CD4-positive, alpha-beta T cell treated with Interleukin-10 for 1 hour (primary cell): ENCODE data around the gene ZBP1.
"Not testable (repeated sequence)": the region's sequence is repeated elsewhere in the genome, so short reads cannot be mapped to it uniquely, and the experiment has no call there.

Experiments used
- DNase-seq: peaks from one replicate; pipeline ENCODE4 v3.0.0-alpha.2; 2020

Gene ZBP1

DNA sequence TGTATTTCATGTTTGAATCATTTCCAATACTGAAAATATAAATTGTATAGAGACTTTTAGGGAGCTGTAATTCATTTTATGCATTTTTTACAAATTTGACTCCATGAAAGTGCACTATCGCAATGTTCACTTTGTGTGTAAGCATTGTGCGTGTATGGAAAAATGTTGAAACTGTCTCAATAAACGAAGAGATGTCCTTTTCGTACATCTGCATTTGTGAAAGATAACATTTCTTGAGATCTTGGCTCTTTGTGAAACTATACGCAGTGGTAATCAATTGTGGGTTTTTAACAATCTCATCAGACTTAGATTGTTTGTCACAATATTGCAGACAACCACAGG, 18.6 kb upstream of the ZBP1 start:
- no peak for DNase-seq

DNA sequence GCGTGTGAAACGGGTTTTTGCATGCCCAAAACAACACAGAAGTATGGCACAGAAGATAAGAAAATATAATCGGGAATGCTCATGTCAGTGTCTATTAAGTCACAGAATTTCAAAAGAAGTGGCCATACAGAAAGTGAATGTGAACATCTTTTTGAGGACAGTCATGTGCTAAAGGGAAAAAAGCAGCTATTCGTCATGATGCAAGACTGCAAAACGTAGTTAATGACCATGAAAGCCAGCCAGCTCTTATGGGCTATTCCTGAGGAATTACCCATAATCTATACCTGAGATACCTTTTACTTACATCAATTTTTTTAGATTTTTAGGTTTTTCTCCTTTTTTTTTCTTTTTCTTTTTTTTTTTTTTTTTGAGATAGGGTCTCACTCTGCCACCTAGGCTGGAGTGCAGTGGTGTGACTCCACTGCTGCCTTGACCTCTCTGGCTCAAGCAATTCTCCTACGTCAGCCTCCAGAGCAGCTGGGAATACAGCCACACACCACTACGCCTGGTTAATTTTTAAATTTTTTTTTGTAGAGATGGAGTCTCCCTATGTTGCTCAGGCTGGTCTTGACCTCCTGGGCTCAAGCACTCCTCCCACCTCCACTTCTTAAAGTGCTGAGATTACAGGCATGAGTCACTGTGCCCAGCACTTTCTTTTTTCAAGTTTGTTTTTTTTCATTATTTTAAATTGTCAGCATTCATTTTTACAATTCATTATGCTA, 18.1 kb upstream of the ZBP1 start:
- no peak for DNase-seq

DNA sequence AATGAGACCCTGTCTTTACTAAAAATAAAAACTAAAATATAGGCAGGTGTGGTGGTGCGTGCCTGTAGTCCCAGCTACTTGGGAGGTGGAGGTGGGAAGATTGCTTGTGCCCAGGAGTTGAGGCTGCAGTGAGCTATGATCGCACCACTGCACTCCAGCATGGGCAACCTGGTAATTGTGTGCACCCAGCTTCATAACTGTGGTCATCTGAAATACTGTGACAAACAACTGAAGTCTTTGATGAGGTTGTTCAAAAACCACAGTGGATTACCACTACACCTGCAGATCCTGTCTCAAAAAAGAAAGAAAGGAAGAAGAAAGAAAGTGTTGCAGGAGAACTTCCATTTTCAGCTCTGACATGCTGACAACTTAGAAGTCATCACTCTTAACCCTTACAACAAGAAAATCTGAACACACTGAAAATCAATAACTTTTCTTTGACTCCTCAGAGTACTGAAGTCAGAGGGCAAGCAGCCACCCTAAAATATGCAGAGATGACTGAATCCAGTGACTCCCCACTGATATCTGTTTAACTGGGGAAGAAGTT, 13.8 kb upstream of the ZBP1 start:
- DNase-seq: peak; percentile 51

- DNase-seq: no peak
Measured at GRCh38 chr20:57632286-57632685, 12.1 kb upstream of the ZBP1 start.

DNA sequence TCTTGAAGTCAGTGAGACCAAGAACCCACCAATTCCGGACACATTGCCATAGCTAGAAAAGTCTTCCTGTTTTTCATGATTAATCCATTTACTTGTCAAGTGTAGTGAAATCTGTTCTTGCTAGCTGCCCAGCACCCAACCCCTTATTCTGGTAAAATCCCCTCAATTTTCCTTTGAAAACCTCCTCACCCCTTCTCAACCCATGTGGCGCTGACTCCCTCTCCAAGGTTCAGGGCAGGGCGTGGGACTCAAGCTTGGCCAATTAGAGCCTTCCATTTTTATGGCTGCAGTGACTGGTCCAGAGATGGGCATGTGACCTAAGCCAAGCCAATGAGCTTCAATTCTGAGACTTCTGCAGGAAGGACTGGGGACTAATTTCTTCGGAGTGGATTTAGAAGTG, 9.8 kb upstream of the ZBP1 start:
- DNase-seq: peak; percentile 38

DNA sequence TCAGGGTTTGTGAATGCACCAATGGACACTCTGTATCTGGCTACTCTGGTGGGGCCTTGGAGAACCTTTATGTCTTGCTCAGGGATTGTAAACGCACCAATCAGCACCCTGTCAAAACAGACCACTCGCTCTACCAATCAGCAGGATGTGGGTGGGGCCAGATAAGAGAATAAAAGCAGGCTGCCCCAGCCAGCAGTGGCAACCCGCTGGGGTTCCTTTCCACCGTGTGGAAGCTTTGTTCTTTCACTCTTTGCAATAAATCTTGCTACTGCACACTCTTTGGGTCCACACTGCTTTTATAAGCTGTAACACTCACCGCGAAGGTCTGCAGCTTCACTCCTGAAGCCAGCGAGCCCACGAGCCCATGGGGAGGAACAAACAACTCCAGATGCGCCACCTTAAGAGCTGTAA, 9.3 kb upstream of the ZBP1 start:
- peak; percentile 44 for DNase-seq

GRCh38 chr20:57628962-57629308, 8.7 kb upstream of the ZBP1 start:
- not testable (repeated sequence) for DNase-seq

DNA sequence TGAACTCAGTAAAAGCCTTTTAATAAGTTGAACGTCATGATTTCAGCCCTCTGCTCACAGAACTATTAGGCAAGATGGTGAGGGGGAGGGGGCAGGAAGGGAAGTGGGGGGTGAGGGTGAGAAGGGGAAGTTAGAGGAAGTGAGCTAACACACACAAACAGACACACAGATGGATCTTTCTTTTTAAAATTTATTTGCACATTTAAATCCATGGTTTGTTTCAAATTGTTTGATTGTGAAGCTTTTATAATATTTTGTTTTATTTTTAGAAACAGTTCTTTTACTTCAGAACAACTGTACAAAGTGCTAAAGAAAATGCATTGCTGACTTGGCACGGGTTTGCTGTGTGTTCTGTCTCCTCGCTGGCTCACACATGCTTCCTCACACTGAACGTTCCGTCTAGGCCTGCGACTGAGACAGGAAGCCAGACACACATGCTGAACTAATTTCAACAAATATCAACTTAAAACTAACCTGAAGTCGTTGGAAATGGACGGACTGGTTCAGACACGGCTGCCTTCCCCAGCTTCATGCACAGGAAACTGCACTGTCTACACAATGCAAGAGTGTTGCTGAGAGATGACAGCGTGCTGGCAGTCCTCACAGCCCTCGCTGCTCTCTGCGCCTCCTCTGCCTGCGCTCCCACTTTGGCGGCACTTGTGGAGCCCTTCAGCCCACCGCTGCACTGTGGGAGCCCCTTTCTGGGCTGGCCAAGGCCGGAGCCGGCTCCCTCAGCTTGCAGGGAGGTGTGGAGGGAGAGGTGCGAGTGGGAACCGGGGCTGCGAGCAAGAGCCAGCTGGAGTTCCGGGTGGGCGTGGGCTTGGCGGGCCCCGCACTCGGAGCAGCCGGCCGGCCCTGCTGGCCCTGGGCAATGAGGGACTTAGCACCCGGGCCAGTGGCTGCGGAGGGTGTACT, 8.1 kb upstream of the ZBP1 start:
- DNase-seq: peak; percentile 77

- no peak for DNase-seq
Measured at GRCh38 chr20:57627339-57627738, 7.1 kb upstream of the ZBP1 start.

- DNase-seq: no peak
Measured at GRCh38 chr20:57625978-57626377, 5.8 kb upstream of the ZBP1 start.

DNA sequence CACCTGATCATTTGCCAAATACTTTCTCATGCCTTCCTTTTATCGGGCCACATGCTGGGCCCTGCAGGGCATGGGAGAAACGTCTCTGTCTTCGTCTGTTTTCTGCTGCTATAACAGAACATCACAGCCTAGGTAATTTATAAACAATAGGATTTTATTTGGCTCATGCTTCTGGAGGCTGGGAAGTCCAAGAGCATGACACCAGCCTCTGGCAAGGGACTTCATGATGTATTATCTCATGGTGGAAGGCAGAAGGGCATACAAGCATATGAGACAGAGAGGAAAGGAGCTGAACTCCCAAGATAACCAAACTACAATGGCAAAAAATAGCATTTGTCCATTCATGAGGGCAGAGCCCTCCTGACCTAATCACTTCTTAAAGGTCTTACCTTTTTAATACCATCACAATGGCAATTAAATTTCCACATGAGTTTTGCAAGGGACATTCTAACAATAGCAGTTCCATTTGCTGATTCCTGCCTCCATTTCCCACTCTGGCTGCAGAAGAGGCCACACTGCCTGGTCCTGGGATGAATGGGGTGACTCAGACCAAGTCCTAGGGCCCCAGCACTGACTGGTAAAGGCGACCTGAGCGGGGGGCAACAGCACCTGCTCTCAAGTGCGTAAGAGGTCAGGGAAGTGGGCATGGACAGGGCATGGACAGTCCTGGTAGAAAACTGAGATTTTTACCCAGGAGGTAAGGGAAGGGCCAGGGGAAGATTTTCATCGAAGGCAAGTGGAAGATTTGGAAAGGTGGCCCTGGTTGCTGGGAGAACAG, 5.1 kb upstream of the ZBP1 start:
- no peak for DNase-seq

DNA sequence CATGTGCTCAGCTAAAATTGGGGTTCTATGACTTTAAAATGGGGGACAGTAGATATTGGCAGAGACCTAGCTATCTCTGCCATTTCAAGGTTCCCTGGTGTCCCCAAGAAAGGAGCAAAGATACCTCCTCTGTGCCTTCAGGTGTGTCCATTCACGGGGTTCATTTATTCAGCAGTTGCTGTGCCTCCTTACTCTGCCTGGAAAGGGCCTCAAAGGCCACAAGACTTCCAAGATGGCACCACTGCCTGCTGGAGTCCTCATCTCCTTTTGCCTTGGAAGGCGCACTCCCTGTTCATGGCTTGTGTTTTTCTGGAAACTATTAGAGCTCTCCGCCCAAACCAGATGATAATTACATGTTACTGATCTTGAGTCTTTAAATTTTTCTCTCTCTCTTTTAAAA, 3.9 kb upstream of the ZBP1 start:
- no peak for DNase-seq

DNA sequence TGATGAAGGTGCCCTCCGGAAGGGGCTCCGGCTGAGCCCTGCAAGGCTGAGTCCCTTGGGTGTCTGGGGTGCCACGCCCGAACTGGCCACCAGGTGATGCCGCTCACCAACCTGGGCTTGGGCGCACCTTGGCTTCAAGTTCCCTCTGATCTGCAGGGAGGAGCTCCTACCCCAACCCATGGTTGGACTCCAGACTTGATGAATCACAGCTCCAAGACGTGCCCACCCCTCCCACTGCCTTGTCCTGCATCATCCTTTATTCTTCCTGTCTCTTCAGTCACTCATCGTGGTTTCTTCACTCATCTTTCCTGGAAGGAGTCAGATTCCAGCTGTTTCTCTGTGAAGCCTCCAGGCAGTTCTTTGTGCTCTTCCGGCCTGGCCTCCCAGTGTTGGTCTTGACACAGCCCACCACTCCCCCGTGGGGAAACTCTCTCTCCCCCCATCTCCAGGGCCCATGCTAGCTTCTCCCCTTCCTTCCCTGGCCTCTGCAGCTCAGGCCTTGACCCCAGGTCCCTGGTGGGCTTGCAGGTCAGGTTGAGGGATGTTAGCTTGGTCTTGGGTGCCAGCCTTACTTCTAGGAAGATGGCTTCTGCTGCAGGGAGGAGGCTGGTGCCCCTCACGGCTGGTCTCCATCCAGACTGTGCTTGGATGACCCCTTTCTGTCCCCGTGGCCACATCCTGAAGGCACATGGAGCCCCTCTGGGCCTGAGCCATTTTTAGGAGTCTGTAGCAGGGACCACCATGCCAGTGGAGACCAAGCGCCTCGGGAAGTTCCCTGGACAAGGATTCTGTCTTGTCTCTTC, 2.6 kb upstream of the ZBP1 start:
- DNase-seq: peak; percentile 78

GRCh38 chr20:57622201-57622570, 2.0 kb upstream of the ZBP1 start:
- DNase-seq: no peak

GRCh38 chr20:57621421-57622200, 1.4 kb upstream of the ZBP1 start:
- DNase-seq: no peak

GRCh38 chr20:57620999-57621398, 773 bp upstream of the ZBP1 start:
- peak; percentile 16 for DNase-seq

- DNase-seq: peak; percentile 83
Measured at GRCh38 chr20:57619051-57619831, 985 bp downstream of the ZBP1 start.

DNA sequence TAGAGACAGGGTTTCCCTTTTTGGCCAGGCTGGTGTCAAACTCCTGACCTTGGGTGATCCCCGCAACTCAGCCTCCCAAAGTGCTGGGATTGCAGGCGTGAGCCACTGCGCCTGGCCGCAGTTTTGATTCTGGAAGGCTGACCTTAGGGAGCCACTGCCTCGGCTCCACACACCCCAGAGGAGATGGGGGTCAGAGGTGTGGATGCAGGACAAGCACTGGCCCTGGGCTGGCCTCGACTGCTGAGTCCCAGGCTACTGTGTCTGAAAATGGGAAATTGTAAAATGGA, 1.5 kb downstream of the ZBP1 start:
- DNase-seq: no peak

GRCh38 chr20:57618091-57618763, 2.0 kb downstream of the ZBP1 start:
- peak; percentile 37 for DNase-seq

GRCh38 chr20:57617079-57617795, 3.0 kb downstream of the ZBP1 start:
- no peak for DNase-seq
